AG04449 (cell line): ENCODE measurements around the gene PTGR1.

Experiments used
- CTCF ChIA-PET: fragments of 350-600 bp; formaldehyde crosslinking; extraction: SDS; loops from one replicate; lab custom pipeline; 2021; ENCODE audit warnings: antibody characterized with exemption; lab: Yijun Ruan, JAX
- POLR2A ChIA-PET: fragments of 400-600, 350-600 bp; formaldehyde crosslinking; extraction: SDS; loops from one replicate; lab custom pipeline; 2020; ENCODE audit warnings: antibody characterized with exemption, inconsistent platforms; lab: Yijun Ruan, JAX
- DNase-seq: peaks from one replicate; pipeline ENCODE4 v3.0.0-alpha.2; 2010; ENCODE audit warnings: low read depth, low spot score
- H3K4me3 ChIP-seq: 2 replicates; pipeline ENCODE4 v1.5.1; 2011; ENCODE audit warnings: low read depth, mild to moderate bottlenecking, control low read depth, low read length
- TF ChIP-seq, protein P1 (sequence below): IDR thresholded peaks from one replicate; pipeline ENCODE4 v1.5.1; 2011; ENCODE audit warnings: mild to moderate bottlenecking, moderate library complexity, low read length, control low read depth, inconsistent platforms; ENCODE audit not compliant: insufficient read depth; ENCODE audit errors: missing control alignments

Gene PTGR1

DNA sequence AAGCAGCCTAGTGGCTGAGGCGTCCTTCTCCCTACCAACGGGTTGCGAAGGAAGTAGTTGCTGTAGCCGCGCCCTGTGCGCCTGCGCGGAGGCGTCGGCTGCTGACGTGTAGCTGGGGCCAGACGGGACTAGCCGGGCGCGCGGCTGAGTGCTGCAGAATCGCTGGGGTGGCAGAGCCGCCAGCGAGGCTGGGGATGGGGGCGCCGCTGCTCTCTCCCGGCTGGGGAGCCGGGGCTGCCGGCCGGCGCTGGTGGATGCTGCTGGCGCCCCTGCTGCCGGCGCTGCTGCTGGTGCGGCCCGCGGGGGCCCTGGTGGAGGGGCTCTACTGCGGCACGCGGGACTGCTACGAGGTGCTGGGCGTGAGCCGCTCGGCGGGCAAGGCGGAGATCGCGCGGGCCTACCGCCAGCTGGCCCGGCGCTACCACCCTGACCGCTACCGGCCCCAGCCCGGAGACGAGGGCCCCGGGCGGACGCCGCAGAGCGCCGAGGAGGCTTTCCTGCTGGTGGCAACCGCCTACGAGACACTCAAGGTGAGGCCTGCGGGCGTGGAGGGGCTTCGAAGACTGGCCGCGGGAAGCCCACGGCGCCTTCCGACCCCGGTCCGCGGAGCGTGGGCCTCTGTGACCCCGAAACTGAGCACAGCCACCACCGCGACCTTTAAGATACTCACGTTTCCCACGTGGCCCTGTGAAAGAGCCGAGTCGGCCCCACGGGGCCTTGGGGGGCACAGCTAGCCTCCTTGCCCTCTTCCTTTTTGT lies 31.9 kb upstream of the PTGR1 start, which contains the start of gene DNAJC25:
TSS of gene DNAJC25 (plus strand) at position 121 of the 758 bp plus-strand sequence. CDS start at position 195, 74 bp downstream.
- POLR2A ChIA-PET = interaction anchor here (0.8 to 2.0 kb wide), 5 partner anchors 16 to 180 kb away, joined by 3 to 13 read pairs (median 4); partner anchors contain the start of gene GNG10
- CTCF ChIA-PET = interaction anchor here (0.8 kb wide), 1 partner anchor 444 kb away, joined by 3 read pairs; no protein-coding TSS in a partner anchor
- TF ChIP-seq, protein P1, sequence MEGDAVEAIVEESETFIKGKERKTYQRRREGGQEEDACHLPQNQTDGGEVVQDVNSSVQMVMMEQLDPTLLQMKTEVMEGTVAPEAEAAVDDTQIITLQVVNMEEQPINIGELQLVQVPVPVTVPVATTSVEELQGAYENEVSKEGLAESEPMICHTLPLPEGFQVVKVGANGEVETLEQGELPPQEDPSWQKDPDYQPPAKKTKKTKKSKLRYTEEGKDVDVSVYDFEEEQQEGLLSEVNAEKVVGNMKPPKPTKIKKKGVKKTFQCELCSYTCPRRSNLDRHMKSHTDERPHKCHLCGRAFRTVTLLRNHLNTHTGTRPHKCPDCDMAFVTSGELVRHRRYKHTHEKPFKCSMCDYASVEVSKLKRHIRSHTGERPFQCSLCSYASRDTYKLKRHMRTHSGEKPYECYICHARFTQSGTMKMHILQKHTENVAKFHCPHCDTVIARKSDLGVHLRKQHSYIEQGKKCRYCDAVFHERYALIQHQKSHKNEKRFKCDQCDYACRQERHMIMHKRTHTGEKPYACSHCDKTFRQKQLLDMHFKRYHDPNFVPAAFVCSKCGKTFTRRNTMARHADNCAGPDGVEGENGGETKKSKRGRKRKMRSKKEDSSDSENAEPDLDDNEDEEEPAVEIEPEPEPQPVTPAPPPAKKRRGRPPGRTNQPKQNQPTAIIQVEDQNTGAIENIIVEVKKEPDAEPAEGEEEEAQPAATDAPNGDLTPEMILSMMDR = no peak
- peak; percentile 94 for DNase-seq
- H3K4me3 ChIP-seq = peak within 1 kb of the TSS; percentile 93

DNA sequence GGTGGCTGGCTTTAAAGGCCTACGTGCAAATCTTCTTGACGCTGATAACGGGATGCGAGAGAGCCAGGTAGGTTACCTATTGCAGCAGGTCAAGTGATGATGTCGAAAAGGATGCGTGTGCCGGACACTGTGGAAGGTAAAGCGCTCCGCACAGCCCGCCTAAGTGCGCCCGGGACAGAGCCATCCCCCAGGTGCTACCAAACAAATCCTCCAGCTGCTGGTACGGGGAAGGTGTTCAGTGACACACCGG lies 31.4 kb upstream of the PTGR1 start:
- POLR2A ChIA-PET = interaction anchor here (0.8 to 2.0 kb wide), 5 partner anchors 15 to 180 kb away, joined by 3 to 13 read pairs (median 4); partner anchors contain the start of gene GNG10
- TF ChIP-seq, protein P1 = peak; percentile 6
- CTCF ChIA-PET = interaction anchor here (0.8 kb wide), 1 partner anchor 445 kb away, joined by 3 read pairs; no protein-coding TSS in a partner anchor
- peak overlapping the region; percentile 93 for H3K4me3 ChIP-seq
- DNase-seq = no peak

DNA sequence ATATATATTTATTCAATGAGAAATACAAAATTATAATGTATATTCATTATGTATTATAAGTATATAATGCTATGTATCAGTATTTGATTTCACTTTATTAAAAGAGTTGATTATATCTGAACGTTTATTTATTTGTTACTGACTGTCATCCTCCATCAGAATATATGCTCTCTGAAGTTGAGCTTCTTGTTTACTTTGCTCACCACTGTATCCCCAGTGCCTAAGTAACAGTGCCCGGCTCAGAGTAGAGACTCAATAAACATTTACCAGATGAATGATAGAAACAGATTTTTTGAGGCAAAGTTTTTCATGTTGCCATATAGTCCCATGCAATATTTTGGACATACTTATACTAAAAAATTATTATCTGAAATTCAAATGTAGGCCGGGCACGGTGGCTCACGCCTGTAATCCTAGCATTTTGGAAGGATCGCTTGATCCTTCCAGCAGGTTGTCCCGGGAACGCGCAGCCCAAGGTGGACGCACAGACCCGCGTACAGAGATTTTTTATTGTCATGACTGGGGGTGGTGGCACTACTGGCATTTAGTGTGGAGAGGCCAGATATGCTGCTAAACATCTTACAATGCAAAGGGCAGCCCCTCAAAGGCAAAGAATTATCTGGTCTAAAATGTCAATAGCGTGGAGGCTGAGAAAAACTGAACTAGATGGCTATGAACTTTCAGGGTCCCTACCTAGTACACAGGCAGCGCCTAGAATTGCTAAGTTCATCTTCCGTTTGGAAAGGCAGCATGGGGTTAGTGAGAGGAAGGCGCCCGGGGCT lies 30.9 kb upstream of the PTGR1 start:
- no peak for DNase-seq
- POLR2A ChIA-PET = interaction anchor here (0.8 to 2.0 kb wide), 5 partner anchors 15 to 179 kb away, joined by 3 to 13 read pairs (median 4); partner anchors contain the start of gene GNG10
- CTCF ChIA-PET = interaction anchor here (1.3 kb wide), 1 partner anchor 32 kb away, joined by 3 read pairs; no protein-coding TSS in a partner anchor
- peak overlapping the region; percentile 93 for H3K4me3 ChIP-seq
- TF ChIP-seq, protein P1 = no peak

DNA sequence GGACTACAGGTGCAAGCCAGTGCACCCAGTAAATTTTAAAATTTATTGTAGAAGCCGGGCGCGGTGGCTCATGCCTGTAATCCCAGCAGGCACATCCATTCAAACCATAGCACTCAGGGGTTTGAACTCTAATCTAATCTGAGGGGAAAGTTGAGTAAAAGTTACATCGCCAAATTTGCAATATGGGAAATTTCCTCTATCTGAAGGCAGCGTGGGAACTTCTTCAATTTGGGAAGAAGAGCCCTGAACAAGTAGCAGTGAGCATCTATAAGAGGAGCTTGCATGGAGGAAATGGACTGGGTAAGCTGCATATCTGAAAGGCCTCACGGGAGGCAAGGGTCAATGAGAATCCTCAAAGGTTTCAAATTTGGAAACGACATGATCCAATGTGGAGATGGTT lies 29.0 kb upstream of the PTGR1 start:
- DNase-seq = no peak
- TF ChIP-seq, protein P1 = no peak
- H3K4me3 ChIP-seq = no peak overlapping the region
- ChIA-PET CTCF (no interaction called here), POLR2A (no interaction called here)

DNA sequence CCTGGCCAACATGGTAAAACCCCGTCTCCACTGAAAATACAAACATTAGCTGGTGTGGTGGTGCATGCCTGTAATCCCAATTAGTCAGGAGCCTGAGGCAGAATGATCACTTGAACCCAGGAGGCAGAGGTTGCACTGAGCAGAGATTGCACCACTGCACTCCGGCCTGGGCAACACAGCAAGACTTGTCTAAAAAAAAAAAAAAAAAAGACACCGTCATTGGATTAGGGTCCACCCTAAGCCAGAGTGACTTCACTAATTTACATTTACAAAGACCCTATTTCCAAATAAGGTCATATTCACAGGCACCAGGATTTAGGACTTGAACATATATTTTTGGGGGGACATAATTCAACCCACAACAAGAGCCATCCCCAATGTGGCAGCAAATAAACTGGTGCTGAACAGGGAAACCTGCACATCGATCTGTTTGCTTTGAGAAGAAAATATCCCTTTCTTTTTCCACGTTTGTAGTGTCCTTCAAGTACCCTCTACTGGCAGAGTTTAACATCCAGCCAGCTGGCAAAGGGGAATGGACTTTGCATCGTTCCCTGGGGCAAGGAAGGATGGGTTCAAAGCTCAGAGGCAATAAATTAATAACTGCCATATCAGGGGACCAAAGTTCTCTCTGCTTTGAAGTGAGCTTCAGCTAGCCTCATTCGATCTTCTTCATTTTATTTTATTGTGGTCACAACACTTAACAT lies 28.0 kb upstream of the PTGR1 start:
- no peak overlapping the region for H3K4me3 ChIP-seq
- DNase-seq = no peak
- CTCF ChIA-PET = no interaction called here
- POLR2A ChIA-PET = no interaction called here
- TF ChIP-seq, protein P1 = no peak

DNA sequence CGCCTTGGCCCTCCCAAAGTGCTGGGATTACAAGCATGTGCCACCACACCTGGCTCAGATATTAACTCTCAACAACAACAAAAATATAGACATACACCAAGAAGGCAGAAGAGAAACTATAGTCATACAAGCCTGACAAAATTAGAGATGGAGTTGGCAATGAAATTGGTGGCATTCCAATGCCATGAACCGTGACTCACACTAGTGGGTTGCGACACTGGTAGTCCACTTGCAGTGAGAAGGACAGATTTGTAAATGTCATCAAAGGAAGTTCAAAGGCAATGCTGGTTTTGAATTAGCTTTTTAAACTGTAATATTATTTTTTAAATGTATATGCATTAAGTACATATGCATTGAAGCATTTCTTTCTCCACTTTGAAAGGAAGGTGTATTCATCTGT lies 23.2 kb upstream of the PTGR1 start:
- ChIA-PET POLR2A (no interaction called here), CTCF (interaction anchor here (1.4 kb wide), 1 partner anchor 8 kb away, joined by 3 read pairs; no protein-coding TSS in a partner anchor)
- DNase-seq = peak; percentile 36
- no peak overlapping the region for H3K4me3 ChIP-seq
- TF ChIP-seq, protein P1 = no peak
